H54 (cell line): ENCODE results near the gene NME7.

Experiments used
- DNase-seq: peaks from one replicate; pipeline ENCODE4 v3.0.0; 2011; ENCODE audit warnings: low spot score, mixed read lengths; ENCODE audit not compliant: insufficient read length
- FAIRE-seq: peaks from 3 replicates; lab custom pipeline; 2011; peaks lifted over from hg19 to GRCh38; lab: Jason Lieb, UNC
- POLR2A ChIP-seq: IDR thresholded peaks from 2 replicates; pipeline ENCODE4 v1.6.1; 2011; ENCODE audit warnings: low read depth, mild to moderate bottlenecking, low read length

Gene NME7

GRCh38 chr1:169108863-169109560 is 258.6 kb downstream of the NME7 start:
- TF ChIP-seq POLR2A = no peak
- DNase-seq = no peak
- FAIRE-seq = no peak

DNA sequence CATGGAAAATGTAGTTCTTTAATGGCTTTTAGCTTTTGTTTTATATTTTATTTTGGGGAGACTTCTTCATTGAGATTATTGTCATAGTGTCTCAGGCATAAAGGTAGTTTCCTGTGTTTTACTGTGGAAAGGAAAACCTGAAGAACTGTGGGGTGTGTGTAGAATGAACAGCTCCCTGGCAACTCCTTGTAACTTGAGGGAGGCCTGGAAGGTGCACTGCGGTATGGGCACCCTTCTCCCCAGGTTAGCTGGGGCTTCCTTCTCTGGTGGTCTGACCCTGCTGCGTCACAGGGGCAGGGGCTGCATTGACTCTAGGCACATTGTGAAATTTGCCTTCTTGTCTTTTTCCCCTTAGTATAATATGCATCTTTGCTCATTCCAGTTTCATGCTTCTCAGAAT is 259.4 kb downstream of the NME7 start:
- TF ChIP-seq POLR2A = no peak
- FAIRE-seq (no peak), DNase-seq (no peak)

GRCh38 chr1:169107603-169108208 is 259.9 kb downstream of the NME7 start:
- DNase-seq = no peak
- FAIRE-seq = no peak
- TF ChIP-seq POLR2A = peak; percentile 39; the same call in 1 of the 2 replicates

GRCh38 chr1:169106921-169107602 is 260.5 kb downstream of the NME7 start:
- FAIRE-seq (no peak), DNase-seq (no peak)
- no peak for TF ChIP-seq POLR2A

GRCh38 chr1:169106095-169106920 is 261.3 kb downstream of the NME7 start, which contains the start of gene ATP1B1:
Gene ATP1B1, plus strand, starts transcription at chr1:169106690. Its CDS starts 140 bp downstream, at chr1:169106830.
- peak; percentile 86 for DNase-seq
- no peak for FAIRE-seq

DNA sequence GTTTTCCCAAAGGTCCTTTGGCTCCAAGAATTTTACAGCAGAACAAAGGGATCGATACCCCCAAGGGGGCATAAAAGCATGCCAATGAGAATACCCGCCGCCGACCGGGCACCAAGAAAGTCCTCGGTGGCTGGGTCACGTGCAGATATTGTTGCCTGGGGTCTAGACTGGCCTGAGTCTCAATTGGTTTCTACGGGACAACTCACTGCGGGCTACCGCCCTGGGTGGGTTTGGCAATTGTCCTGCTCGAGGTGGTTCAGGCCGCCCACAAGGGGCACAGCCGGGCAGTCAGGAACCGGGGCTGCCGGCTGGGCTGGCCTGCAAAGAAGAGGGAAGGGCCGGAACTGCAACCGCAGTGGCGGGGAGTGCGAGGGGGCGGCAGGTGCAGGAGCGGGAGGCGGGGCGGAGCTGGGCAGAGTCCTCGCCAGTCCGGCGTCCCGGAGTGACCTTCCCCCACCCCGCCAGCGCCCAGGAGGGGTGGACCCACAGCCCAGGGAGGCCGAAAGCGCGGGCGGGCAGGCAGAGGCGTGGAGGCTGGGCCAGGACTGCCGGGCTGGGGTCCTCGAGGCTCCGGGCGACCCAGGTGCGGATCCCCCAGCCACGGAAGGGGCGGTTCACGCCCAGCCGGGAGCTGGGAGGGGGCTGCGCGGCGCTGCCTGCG is 262.0 kb downstream of the NME7 start:
- FAIRE-seq (no peak), DNase-seq (peak; percentile 71)
- TF ChIP-seq POLR2A = no peak

More at GRCh38 chr1:169106095-169106920, 261.3 kb downstream of the NME7 start, which contains the start of gene ATP1B1:
- peak; percentile 98 for TF ChIP-seq POLR2A

DNA sequence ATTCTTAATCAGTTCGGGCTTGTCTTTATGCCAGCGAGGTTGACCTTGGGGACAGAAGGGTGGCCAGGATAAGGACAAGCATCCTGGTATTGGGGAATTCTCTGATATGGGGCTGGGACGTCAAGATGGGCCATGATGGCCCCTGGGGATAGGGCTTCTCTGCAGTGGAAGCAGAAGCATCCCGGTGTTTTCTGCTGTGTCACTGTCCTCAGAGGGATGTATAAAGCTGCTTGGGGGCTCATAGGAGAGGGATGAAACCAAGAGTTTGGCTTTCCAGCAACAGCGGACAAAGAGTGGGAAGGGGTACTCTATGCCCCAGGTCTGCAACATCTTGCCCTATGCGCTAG is 262.5 kb downstream of the NME7 start:
- DNase-seq (no peak), FAIRE-seq (no peak)
- no peak for TF ChIP-seq POLR2A

- TF ChIP-seq POLR2A = no peak
- DNase-seq (no peak), FAIRE-seq (no peak)
Observed at GRCh38 chr1:169103480-169103893, 264.1 kb downstream of the NME7 start.

DNA sequence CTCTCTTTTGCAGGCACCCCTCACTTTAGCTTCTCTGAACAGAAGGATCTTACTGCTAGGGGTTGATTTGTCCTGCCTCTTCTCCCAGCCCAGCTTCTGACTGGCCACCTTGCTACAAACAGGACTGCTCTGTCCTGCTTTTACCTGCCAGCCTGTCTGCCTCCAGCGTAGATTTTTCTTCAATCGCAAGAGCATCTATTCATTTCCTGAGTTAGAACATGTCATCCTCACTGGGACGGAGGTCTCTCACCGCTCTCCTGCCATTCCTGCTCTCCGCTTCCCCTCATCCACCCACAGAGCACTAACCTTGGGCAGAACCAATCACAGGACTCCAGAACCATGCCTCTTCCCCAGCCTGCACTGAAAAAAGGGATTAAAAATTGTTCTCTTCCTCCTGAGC is 264.6 kb downstream of the NME7 start:
- FAIRE-seq (no peak), DNase-seq (no peak)
- no peak for TF ChIP-seq POLR2A

DNA sequence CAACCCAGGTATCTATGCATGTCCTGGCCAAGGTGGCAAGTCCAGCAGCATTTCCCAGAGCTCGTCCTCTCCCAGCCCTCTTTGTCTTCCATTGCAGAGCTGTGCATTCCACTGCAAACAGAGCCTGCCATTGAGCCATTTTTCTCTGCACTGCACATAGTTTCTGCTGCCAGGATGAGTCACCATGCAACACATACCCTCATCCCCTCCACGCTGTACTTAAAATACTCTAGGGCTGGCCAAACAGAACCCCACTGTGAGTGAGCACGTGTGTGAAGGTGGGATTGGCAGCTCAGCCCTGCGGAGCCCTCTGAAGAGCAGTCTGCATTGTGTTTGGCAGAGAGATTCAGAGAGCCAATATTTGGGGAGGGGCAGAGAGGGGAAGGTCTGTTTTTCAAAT is 265.0 kb downstream of the NME7 start:
- DNase-seq = peak; percentile 73
- no peak for FAIRE-seq
- no peak for TF ChIP-seq POLR2A

DNA sequence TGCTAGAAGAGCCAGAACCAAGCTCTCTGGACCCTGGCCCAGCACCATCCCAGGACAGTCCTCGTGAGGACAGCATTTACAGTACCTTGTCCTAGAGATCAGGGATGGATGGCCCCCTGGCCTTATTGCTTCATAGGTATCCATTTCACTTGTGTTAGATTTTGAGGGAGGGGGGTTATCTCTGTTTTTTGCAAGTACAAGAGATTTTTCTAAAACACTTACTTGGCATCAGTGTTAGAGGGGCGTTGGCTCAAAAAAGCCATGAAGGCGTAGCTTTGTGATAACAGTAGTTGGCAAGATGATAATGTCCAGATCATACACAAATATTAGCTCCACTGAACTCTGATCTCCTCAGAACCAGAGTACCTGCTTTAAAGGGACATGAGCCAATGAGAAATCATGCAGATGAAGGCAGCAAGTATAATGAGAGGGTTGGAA is 266.9 kb downstream of the NME7 start:
- no peak for TF ChIP-seq POLR2A
- FAIRE-seq (no peak), DNase-seq (no peak)

DNA sequence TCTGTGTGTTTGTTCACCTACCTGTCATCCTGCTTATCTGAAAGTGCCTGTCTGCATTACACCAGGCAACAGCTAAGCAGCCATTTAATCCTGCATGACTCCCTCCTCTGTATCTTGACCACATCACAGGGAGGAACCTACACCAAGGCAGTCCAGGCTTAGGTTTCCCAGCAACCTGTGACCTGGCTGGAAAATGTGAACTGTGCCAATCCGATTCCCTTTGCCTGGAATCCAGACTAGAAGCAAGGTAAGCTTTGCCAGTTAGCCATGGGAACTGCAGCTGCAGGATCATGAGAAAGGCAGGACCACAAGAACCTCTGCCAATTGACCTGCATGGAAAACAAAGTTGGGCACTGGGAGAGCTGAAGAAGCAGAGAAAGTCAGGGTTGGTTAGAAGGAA is 267.4 kb downstream of the NME7 start:
- DNase-seq (no peak), FAIRE-seq (no peak)

DNA sequence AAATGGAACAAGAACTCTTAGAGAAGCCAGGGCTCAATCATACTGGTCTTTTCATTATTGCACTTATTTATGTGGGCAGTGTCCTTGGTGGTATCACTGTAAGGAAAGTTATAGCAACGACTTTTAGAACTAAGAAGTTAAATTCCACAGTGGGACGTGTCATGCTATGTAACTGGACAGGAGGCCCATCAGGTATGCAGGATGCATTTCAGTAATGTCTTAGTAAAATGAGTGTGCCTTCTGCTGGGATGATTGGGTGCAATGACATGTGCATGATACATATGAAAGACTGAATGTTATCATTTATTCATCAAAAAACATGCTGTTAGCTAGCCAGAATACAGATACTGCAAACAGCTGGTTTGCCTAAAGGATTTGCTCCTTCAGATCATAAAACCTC is 268.0 kb downstream of the NME7 start:
- DNase-seq = no peak
- FAIRE-seq = no peak

More for the DNA sequence above, 267.4 kb downstream of the NME7 start:
- TF ChIP-seq POLR2A = no peak

More for the DNA sequence above, 268.0 kb downstream of the NME7 start:
- TF ChIP-seq POLR2A = no peak
